K562 (cell line): ENCODE data around the gene PHF21A. TPM values are rescaled to one million over a fixed set of nuclear protein-coding genes. Genes with fewer than 3 reads are reported as not detected.

Experiments
- ATAC-seq: fragments of 200-7000 bp; cut with Tn5 transposase; 3 replicates; pipeline ENCODE4 v1.9.1; 2020; ENCODE audit warnings: moderate library complexity
- BruUV-seq: library from RNA; stranded (reverse); fragments of 400-500 nt; replicated peaks from 2 replicates; lab custom pipeline; 2021; lab: Mats Ljungman, UMichigan
- CTCF ChIA-PET: fragments of 300-600 bp; formaldehyde crosslinking; extraction: SDS; loops from one replicate; lab custom pipeline; 2021; ENCODE audit warnings: low intra/inter-chr PET ratio; lab: Yijun Ruan, JAX
- POLR2A ChIA-PET: fragments of 300-600, 350-650 bp; sonication (Branson Sonifier 250); formaldehyde crosslinking; extraction: SDS; loops from one replicate; lab custom pipeline; 2021; ENCODE audit warnings: antibody characterized with exemption, inconsistent platforms; lab: Yijun Ruan, JAX
- DNase-seq, 4 experiments: peaks; one replicate each; pipeline versions ENCODE4 v3.0.0 to v3.0.0-alpha.2; 2011 to 2018; ENCODE audit warnings: low spot score in 3 of 4, mixed read lengths in 3 of 4; ENCODE audit errors: extremely low read depth in 1 of 4
- FAIRE-seq: peaks from 2 replicates; lab custom pipeline; 2011; peaks lifted over from hg19 to GRCh38; lab: Jason Lieb, UNC
- H2AFZ ChIP-seq: 2 replicates; pipeline ENCODE4 v1.6.0; 2011; ENCODE audit warnings: low read depth, low read length, control low read depth, inconsistent platforms
- H3K27ac ChIP-seq: fragments of 200-600 bp; 3 replicates; pipeline ENCODE4 v1.8.0; 2011; ENCODE audit warnings: low read depth, mild to moderate bottlenecking, control low read depth, inconsistent platforms, low read length, moderate library complexity, mixed read lengths; ENCODE audit errors: extremely low read depth
- H3K27me3 ChIP-seq, 2 experiments: fragments of 300-600 bp in 1 of 2; 2 replicates in 1 of 2; 3 replicates in 1 of 2; pipeline versions ENCODE4 v1.6.0 to v1.8.0; 2011; ENCODE audit warnings: inconsistent platforms in 2 of 2, low read length in 2 of 2, mild to moderate bottlenecking in 1 of 2, mixed read lengths in 1 of 2, moderate library complexity in 1 of 2; ENCODE audit not compliant: control insufficient read depth in 2 of 2, insufficient read depth in 2 of 2
- H3K36me3 ChIP-seq: fragments of 300-600 bp; 3 replicates; pipeline ENCODE4 v1.8.0; 2011; ENCODE audit warnings: mild to moderate bottlenecking, low read length, inconsistent platforms; ENCODE audit not compliant: control insufficient read depth, insufficient read depth
- H3K4me1 ChIP-seq, 2 experiments: fragments of 200-600 bp in 1 of 2; replicated peaks in 1 of 2; 2 replicates in 1 of 2; 3 replicates in 1 of 2; pipeline versions ENCODE4 v1.5.1 to v1.8.0; 2011; ENCODE audit warnings: inconsistent platforms in 2 of 2, low read length in 2 of 2, mild to moderate bottlenecking in 1 of 2, mixed read lengths in 1 of 2, moderate library complexity in 1 of 2; ENCODE audit not compliant: control insufficient read depth in 2 of 2, insufficient read depth in 2 of 2
- H3K4me2 ChIP-seq: 2 replicates; pipeline ENCODE4 v1.6.1; 2011; ENCODE audit warnings: low read length, control low read depth, inconsistent platforms, mixed read lengths; ENCODE audit not compliant: insufficient read depth
- H3K4me3 ChIP-seq: fragments of 200-600 bp; sonication (generic), shearing (Covaris generic); 2 replicates; pipeline ENCODE4 v1.5.1; 2016; ENCODE audit warnings: control low read depth, inconsistent platforms
- H3K79me2 ChIP-seq: fragments of 200-600 bp; 3 replicates; pipeline ENCODE4 v1.8.0; 2011; ENCODE audit warnings: low read length, inconsistent platforms; ENCODE audit not compliant: control insufficient read depth, insufficient read depth
- H3K9ac ChIP-seq, 2 experiments: 2 replicates each; pipeline versions ENCODE4 v1.6.0 to v1.6.1; 2011; ENCODE audit warnings: low read depth in 2 of 2, low read length in 2 of 2, control low read depth in 1 of 2, inconsistent platforms in 1 of 2, mild to moderate bottlenecking in 1 of 2, mixed read lengths in 1 of 2; ENCODE audit not compliant: insufficient read depth in 1 of 2
- H3K9me1 ChIP-seq: one replicate; pipeline ENCODE4 v1.6.0; 2011; ENCODE audit warnings: inconsistent platforms, mild to moderate bottlenecking, low read length, moderate library complexity; ENCODE audit not compliant: control insufficient read depth, insufficient read depth
- H3K9me3 ChIP-seq: replicated peaks from 2 replicates; pipeline ENCODE4 v1.5.1; 2011; ENCODE audit warnings: low read depth, low read length, inconsistent platforms; ENCODE audit not compliant: control insufficient read depth, insufficient read depth
- H4K20me1 ChIP-seq: replicated peaks from 2 replicates; pipeline ENCODE4 v1.6.1; 2011; ENCODE audit warnings: low read length, inconsistent platforms, mixed read lengths; ENCODE audit not compliant: control insufficient read depth, insufficient read depth
- CEBPG ChIP-seq, 3 experiments: fragments of 200-800 bp in 1 of 3; sonication (Bioruptor generic) in 1 of 3; sonication (generic) in 1 of 3; formaldehyde crosslinking in 1 of 3; IDR thresholded peaks in 2 of 3; conservative IDR thresholded peaks in 1 of 3; 2 replicates each; pipeline versions ENCODE4 v1.6.1 to v1.8.0; 2016 to 2022; ENCODE audit warnings: missing compliant biosample characterization in 2 of 3, missing genetic modification characterization in 2 of 3, mild to moderate bottlenecking in 1 of 3, missing genetic modification reagents in 1 of 3
- FOXA3 ChIP-seq, 2 experiments: fragments of 450-650 bp in 1 of 2; sonication (generic) in 1 of 2; formaldehyde crosslinking; IDR thresholded peaks in 1 of 2; conservative IDR thresholded peaks in 1 of 2; 2 replicates each; pipeline versions ENCODE4 v1.4.0 to v1.8.0; 2020 to 2022; ENCODE audit warnings: mild to moderate bottlenecking in 2 of 2, missing genetic modification reagents in 1 of 2
- FOXK2 ChIP-seq, 2 experiments: fragments of 450-650 bp; IDR thresholded peaks in 1 of 2; conservative IDR thresholded peaks in 1 of 2; 2 replicates each; pipeline ENCODE4 v1.6.1; 2016; ENCODE audit warnings: low read depth in 2 of 2, mild to moderate bottlenecking in 1 of 2
- NFIC ChIP-seq: fragments of 450-650 bp; IDR thresholded peaks from 2 replicates; pipeline ENCODE4 v1.6.1; 2017; ENCODE audit warnings: mild to moderate bottlenecking, inconsistent platforms
- SFPQ ChIP-seq: fragments of 200-400 bp; formaldehyde crosslinking; IDR thresholded peaks from 2 replicates; pipeline ENCODE4 v1.6.1; 2017; ENCODE audit warnings: mild to moderate bottlenecking, low read depth, low read length, moderate library complexity
- TEAD4 ChIP-seq, 2 experiments: sonication (generic) in 1 of 2; formaldehyde crosslinking in 1 of 2; IDR thresholded peaks; 2 replicates each; pipeline versions ENCODE4 v1.6.1 to v1.8.0; 2012 to 2022; ENCODE audit warnings: borderline replicate concordance in 1 of 2, inconsistent platforms in 1 of 2, low read length in 1 of 2, mild to moderate bottlenecking in 1 of 2, missing genetic modification reagents in 1 of 2
- ZBTB12 ChIP-seq: fragments of 250-450 bp; sonication (Bioruptor Pico); IDR thresholded peaks from 2 replicates; pipeline ENCODE4 v1.4.0; 2020
- ZKSCAN3 ChIP-seq: fragments of 250-450 bp; sonication (Bioruptor Pico); IDR thresholded peaks from 2 replicates; pipeline ENCODE4 v1.4.0; 2020
- ZNF717 ChIP-seq: fragments of 250-450 bp; sonication (Bioruptor Pico); IDR thresholded peaks from 2 replicates; pipeline ENCODE4 v1.5.0; 2021
- WGBS: fragments of 100-300 bp; shearing (Covaris generic); methylation state at CpG from one replicate; pipeline ENCODE4 v1.1.6; 2016; ENCODE audit warnings: low coverage, mixed read lengths; ENCODE audit not compliant: insufficient coverage; ENCODE audit errors: missing lambda C conversion rate; 5-methylcytosine and 5-hydroxymethylcytosine counted together
- in situ Hi-C: fragments of 300-500 bp; cut with MboI; formaldehyde crosslinking; loops from 4 replicates; pipeline ENCODE4 v1.15.0; 2018; ENCODE audit warnings: inconsistent platforms, mixed read lengths
- intact Hi-C: fragments of 100-400 bp; cut with micrococcal nuclease; formaldehyde crosslinking; loops from 2 replicates; pipeline ENCODE4 v1.14.2; 2022
- polyA plus RNA-seq, 8 experiments: library from polyadenylated mRNA; depleted of rRNA in 4 of 8; stranded (reverse) in 5 of 8; unstranded in 3 of 8; fragments of >200 nt; fragmentation: Nextera tagmentation in 2 of 8; fragmentation: Illumina TruSeq in 1 of 8; extraction: Ambion mirVana in 2 of 8; extraction: Trizol in 1 of 8; gene quantifications; 2 replicates each; pipeline versions ENCODE4 v1.2.1 to v1.2.3, GENCODE V29; 2011 to 2014; ENCODE audit warnings: inconsistent platforms in 1 of 8, missing spikeins in 1 of 8
- total RNA-seq, 7 experiments: library from RNA; depleted of rRNA in 6 of 7; stranded (reverse); fragments of >200 nt in 6 of 7; fragmentation: Illumina TruSeq in 2 of 7; extraction: Trizol in 2 of 7; gene quantifications; 2 replicates each; pipeline versions ENCODE4 v1.2.1 to v1.2.3, GENCODE V29; 2011 to 2021; ENCODE audit warnings: low replicate concordance in 1 of 7

The PHF21A gene
- total and polyA plus RNA-seq, 9 of the 15 experiments (the other 6 are each of a cell fraction or from before 2014, with no cell fraction given): 1.5 to 32.4 (median 10.7) TPM

- TF ChIP-seq ZBTB12 (no peak), NFIC (no peak), TEAD4 (IDR thresholded peaks at IDR 0.05; ENCODE audit: low read length) (no peak), TEAD4 (CRISPR knock-in tag; IDR thresholded peaks at IDR 0.05; ENCODE audit: borderline replicate concordance) (no peak), FOXK2 (conservative IDR thresholded peaks at IDR 0.05 in 1 of 2, IDR thresholded peaks at IDR 0.05 in 1 of 2; ENCODE audit: low read depth in 2 of 2) (no peak)
- TF ChIP-seq, all 486 proteins: peak for 4
These were observed 13.9 kb downstream of the PHF21A start (continued) for GRCh38 chr11:46107408-46107718.

GRCh38 chr11:46106530-46107407 is 14.5 kb downstream of the PHF21A start:
- peak in 3 of 4 experiments; percentile 21 to 75 (median 73) for DNase-seq
- H3K9me1 ChIP-seq: no peaks in the 10 kb centered on the region
- ChIA-PET POLR2A (interaction anchor here (1.0 to 1.4 kb wide), 5 partner anchors 9 to 188 kb away, joined by 3 to 5 read pairs (median 4); no protein-coding TSS in a partner anchor), CTCF (no interaction called here)
- FAIRE-seq: peak; percentile 81
- H3K4me2 ChIP-seq: peak overlapping the region; percentile 82
- H3K27ac ChIP-seq: peak overlapping the region; percentile 87
- no peaks in the 10 kb centered on the region for H4K20me1 ChIP-seq
- H3K79me2 ChIP-seq: peaks cover 90% of the 10 kb centered on the region
- intact Hi-C loops: loop anchor here (10.0 kb wide), 1 partner anchor 112 kb away; no protein-coding TSS in a partner anchor
- ATAC-seq: peak; percentile 77
- no TSS peak for BruUV-seq
- H3K9me3 ChIP-seq: no peaks in the 10 kb centered on the region
- peak overlapping the region; percentile 84 for H2AFZ ChIP-seq
- H3K4me1 ChIP-seq: peaks cover 9 to 50% of the 10 kb centered on the region in 2 experiments; a peak in 4 of 5 replicates
- peak overlapping the region; percentile 23; the same call in 1 of the 2 replicates for H3K4me3 ChIP-seq
- in situ Hi-C loops: no loop called here
- peak overlapping the region in 1 of 2 experiments; percentile 66; a peak in 2 of 4 replicates for H3K9ac ChIP-seq
- no peaks in the 10 kb centered on the region for H3K36me3 ChIP-seq
- under 1% methylated on average over 5 of the region's 5 CpGs for WGBS
- H3K27me3 ChIP-seq: no peaks in the 10 kb centered on the region
- no peak for TF ChIP-seq FOXA3 (CRISPR knock-in tag; conservative IDR thresholded peaks at IDR 0.05 in 1 of 2, IDR thresholded peaks at IDR 0.05 in 1 of 2)
- TF ChIP-seq CEBPG (CRISPR knock-in tag; IDR thresholded peaks at IDR 0.05): peak; percentile 63; the same call in 1 of the 2 replicates
- peak; percentile 53 to 63; a peak in 3 of 4 replicates for TF ChIP-seq CEBPG (tag; conservative IDR thresholded peaks at IDR 0.05 in 1 of 2, IDR thresholded peaks at IDR 0.05 in 1 of 2)
- no peak for TF ChIP-seq SFPQ
- no peak for TF ChIP-seq ZKSCAN3
- TF ChIP-seq ZNF717 (CRISPR knock-in tag): no peak
